Measurements from ENCODE around the gene OR2M5. TPM values are rescaled to one million over a fixed set of nuclear protein-coding genes. Genes with fewer than 3 reads are reported as not detected.

The OR2M5 gene
- total and polyA plus RNA-seq, 7 donors: not detected

DNA sequence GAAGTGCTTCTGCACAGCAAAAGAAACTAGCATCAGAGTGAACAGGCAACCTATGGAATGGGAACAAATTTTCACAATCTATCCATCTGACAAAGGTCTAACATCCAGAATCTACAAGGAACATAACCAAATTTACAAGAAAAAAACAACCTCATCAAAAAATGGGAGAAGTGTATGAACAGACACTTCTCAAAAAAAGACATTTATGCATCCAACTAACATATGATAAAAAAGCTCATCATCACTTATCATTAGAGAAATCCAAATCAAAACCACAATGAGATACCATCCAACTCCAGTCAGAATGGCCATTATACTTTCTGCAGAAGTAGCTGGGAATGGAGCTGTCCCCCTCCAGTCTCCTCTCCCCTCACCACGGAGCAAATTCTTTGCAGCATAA lies 49.2 kb downstream of the OR2M5 start:
- Histone ChIP-seq H3K27me3 (no peaks in the 10 kb centered on the region), H3K4me3 (no peak overlapping the region), H3K27ac (no peak overlapping the region), H3K9me3 (peaks cover 0 to 2% (median 0%) of the 10 kb centered on the region in 4 donors), H3K4me1 (no peaks in the 10 kb centered on the region), H3K36me3 (no peaks in the 10 kb centered on the region)
- intact Hi-C loops (cut with DNase I): no loop called here
- no peak for DNase-seq
- 71 to 74% methylated on average over 1 of the region's 1 CpG for WGBS, 2 donors
- TF ChIP-seq EP300 (IDR thresholded peaks at IDR 0.05) (no peak), POLR2A (IDR thresholded peaks at IDR 0.05) (no peak), POLR2AphosphoS5 (IDR thresholded peaks at IDR 0.05) (no peak)
- TF ChIP-seq, protein P1, sequence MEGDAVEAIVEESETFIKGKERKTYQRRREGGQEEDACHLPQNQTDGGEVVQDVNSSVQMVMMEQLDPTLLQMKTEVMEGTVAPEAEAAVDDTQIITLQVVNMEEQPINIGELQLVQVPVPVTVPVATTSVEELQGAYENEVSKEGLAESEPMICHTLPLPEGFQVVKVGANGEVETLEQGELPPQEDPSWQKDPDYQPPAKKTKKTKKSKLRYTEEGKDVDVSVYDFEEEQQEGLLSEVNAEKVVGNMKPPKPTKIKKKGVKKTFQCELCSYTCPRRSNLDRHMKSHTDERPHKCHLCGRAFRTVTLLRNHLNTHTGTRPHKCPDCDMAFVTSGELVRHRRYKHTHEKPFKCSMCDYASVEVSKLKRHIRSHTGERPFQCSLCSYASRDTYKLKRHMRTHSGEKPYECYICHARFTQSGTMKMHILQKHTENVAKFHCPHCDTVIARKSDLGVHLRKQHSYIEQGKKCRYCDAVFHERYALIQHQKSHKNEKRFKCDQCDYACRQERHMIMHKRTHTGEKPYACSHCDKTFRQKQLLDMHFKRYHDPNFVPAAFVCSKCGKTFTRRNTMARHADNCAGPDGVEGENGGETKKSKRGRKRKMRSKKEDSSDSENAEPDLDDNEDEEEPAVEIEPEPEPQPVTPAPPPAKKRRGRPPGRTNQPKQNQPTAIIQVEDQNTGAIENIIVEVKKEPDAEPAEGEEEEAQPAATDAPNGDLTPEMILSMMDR (IDR thresholded peaks at IDR 0.05): no peak

Other genes starting within 250 kb of the OR2M5 start
- gene OR2W3, start 249.6 kb upstream of the OR2M5 start, total RNA-seq: 1 to 10 TPM in 1 of 4 donors, under 1 TPM in 2, not detected in 1; 0.36 to 3.0 (median 0.99) TPM
- under 1 TPM in 1 of 3 donors, not detected in 2; 0.44 TPM for gene OR2W3, start 249.6 kb upstream of the OR2M5 start, polyA plus RNA-seq
- not detected for gene OR2T8, start 224.9 kb upstream of the OR2M5 start, total RNA-seq
- gene OR2T8, start 224.9 kb upstream of the OR2M5 start, polyA plus RNA-seq: not detected
- not detected for gene OR2AJ1, start 220.3 kb upstream of the OR2M5 start, total RNA-seq
- gene OR2AJ1, start 220.3 kb upstream of the OR2M5 start, polyA plus RNA-seq: not detected
- not detected for gene OR2L8, start 196.3 kb upstream of the OR2M5 start, total RNA-seq
- not detected for gene OR2L8, start 196.3 kb upstream of the OR2M5 start, polyA plus RNA-seq
- gene OR2AK2, start 179.9 kb upstream of the OR2M5 start, total RNA-seq: under 1 TPM in 1 of 4 donors, not detected in 3; 0.55 TPM
- under 1 TPM in 1 of 3 donors, not detected in 2; 0.07 TPM for gene OR2AK2, start 179.9 kb upstream of the OR2M5 start, polyA plus RNA-seq
- gene OR2L5, start 131.5 kb upstream of the OR2M5 start, total RNA-seq: not detected
- under 1 TPM in 1 of 3 donors, not detected in 2; 0.03 TPM for gene OR2L5, start 131.5 kb upstream of the OR2M5 start, polyA plus RNA-seq
- gene OR2L2, start 115.1 kb upstream of the OR2M5 start, total RNA-seq: under 1 TPM in 2 of 4 donors, not detected in 2; under 0.01 to 0.81 TPM
- gene OR2L2, start 115.1 kb upstream of the OR2M5 start, polyA plus RNA-seq: under 1 TPM in 1 of 3 donors, not detected in 2; 0.06 TPM
- gene OR2L3, start 98.3 kb upstream of the OR2M5 start, total RNA-seq: under 1 TPM in 1 of 4 donors, not detected in 3; 0.27 TPM
- gene OR2L3, start 98.3 kb upstream of the OR2M5 start, polyA plus RNA-seq: under 1 TPM in 1 of 3 donors, not detected in 2; 0.01 TPM
- gene OR2L13, start 50.0 kb upstream of the OR2M5 start, total RNA-seq: not detected
- gene OR2L13, start 50.0 kb upstream of the OR2M5 start, polyA plus RNA-seq: under 1 TPM in 1 of 3 donors, not detected in 2; 0.15 TPM
- gene OR2M2, start 29.7 kb downstream of the OR2M5 start, total RNA-seq: under 1 TPM in 1 of 4 donors, not detected in 3; 0.36 TPM
- not detected for gene OR2M2, start 29.7 kb downstream of the OR2M5 start, polyA plus RNA-seq
- not detected for gene OR2M3, start 52.1 kb downstream of the OR2M5 start, total RNA-seq
- gene OR2M3, start 52.1 kb downstream of the OR2M5 start, polyA plus RNA-seq: not detected
- gene OR2M4, start 86.3 kb downstream of the OR2M5 start, total RNA-seq: not detected
- gene OR2M4, start 86.3 kb downstream of the OR2M5 start, polyA plus RNA-seq: not detected
- not detected for gene OR2T33, start 132.8 kb downstream of the OR2M5 start, total RNA-seq
- gene OR2T33, start 132.8 kb downstream of the OR2M5 start, polyA plus RNA-seq: not detected
- gene OR2T12, start 158.3 kb downstream of the OR2M5 start, total RNA-seq: not detected
- gene OR2T12, start 158.3 kb downstream of the OR2M5 start, polyA plus RNA-seq: not detected
- gene OR2M7, start 179.4 kb downstream of the OR2M5 start, total RNA-seq: not detected
- gene OR2M7, start 179.4 kb downstream of the OR2M5 start, polyA plus RNA-seq: not detected
- not detected for gene OR14C36, start 203.6 kb downstream of the OR2M5 start, total RNA-seq
- not detected for gene OR14C36, start 203.6 kb downstream of the OR2M5 start, polyA plus RNA-seq
- gene OR2T4, start 216.5 kb downstream of the OR2M5 start, total RNA-seq: not detected
- gene OR2T4, start 216.5 kb downstream of the OR2M5 start, polyA plus RNA-seq: not detected
- not detected for gene OR2T6, start 230.6 kb downstream of the OR2M5 start, total RNA-seq
- not detected for gene OR2T6, start 230.6 kb downstream of the OR2M5 start, polyA plus RNA-seq